Head of caudate nucleus (tissue), 42 donors: ENCODE data around the gene AXDND1.

ENCODE experiments used
- DNase-seq, 42 donors: peaks; one replicate each; pipeline versions ENCODE4 v3.0.0 to v3.0.0-alpha.2; 2020 to 2021; ENCODE audit warnings: mixed read lengths in 7 of 42
- intact Hi-C: fragments of 100-400 bp; cut with DNase I; formaldehyde crosslinking; loops from one replicate; pipeline ENCODE4 v1.15.0; 2022

The AXDND1 gene

GRCh38 chr1:179599623-179600249 is 234.0 kb downstream of the AXDND1 start:
- DNase-seq = peak in 11 of 42 donors; percentile 17 to 61 (median 35)
- intact Hi-C loops = no loop called here

GRCh38 chr1:179601093-179601492 is 235.3 kb downstream of the AXDND1 start:
- no peak for DNase-seq
- intact Hi-C loops = no loop called here
